ENCODE results near the gene LCN10.

The LCN10 gene

GRCh38 chr9:136777359-136777758 lies 34.6 kb upstream of the LCN10 start:
- Histone ChIP-seq H3K27ac (ENCODE audit: low read depth, low read length, poor library complexity, severe bottlenecking) (no peak overlapping the region), H3K36me3 (ENCODE audit: insufficient read depth, low read length) (peaks cover 5% of the 10 kb centered on the region; the same call in 1 of the 2 replicates), H3K79me2 (ENCODE audit: insufficient read depth, low read length) (no peaks in the 10 kb centered on the region), H3K27me3 (ENCODE audit: insufficient read depth, low read length) (peaks cover 2% of the 10 kb centered on the region; the same call in 1 of the 2 replicates), H3K9me3 (ENCODE audit: low read length) (peaks cover 5% of the 10 kb centered on the region; the same call in 1 of the 2 replicates), H3K9ac (ENCODE audit: low read length) (no peak overlapping the region), H3K4me1 (ENCODE audit: insufficient read depth, low read length, severe bottlenecking) (peaks cover 5% of the 10 kb centered on the region), H3K4me3 (ENCODE audit: low read depth, low read length, poor library complexity, severe bottlenecking) (no peak overlapping the region), H4K20me1 (ENCODE audit: insufficient read depth, low read length) (no peaks in the 10 kb centered on the region), H3F3A (ENCODE audit: insufficient read depth, low read length) (no peaks in the 10 kb centered on the region), H3K4me2 (ENCODE audit: low read length) (no peak overlapping the region), H2AFZ (ENCODE audit: low read length) (no peak overlapping the region), H3K9me2 (ENCODE audit: low read depth, low read length) (no peaks in the 10 kb centered on the region)
- TF ChIP-seq EZH2 (IDR thresholded peaks at IDR 0.05; ENCODE audit: borderline replicate concordance, low read length) (no peak), CTCF (IDR thresholded peaks at IDR 0.05; ENCODE audit: low read length) (no peak)

- H3K27me3 ChIP-seq (ENCODE audit: insufficient read depth, low read length), result peaks cover 2% of the 10 kb centered on the region; the same call in 1 of the 2 replicates
- H3K4me2 ChIP-seq (ENCODE audit: low read length), result no peak overlapping the region
- H3K9me3 ChIP-seq (ENCODE audit: low read length), result peaks cover 5% of the 10 kb centered on the region; the same call in 1 of the 2 replicates
- no peaks in the 10 kb centered on the region for H4K20me1 ChIP-seq (ENCODE audit: insufficient read depth, low read length)
- H3F3A ChIP-seq (ENCODE audit: insufficient read depth, low read length), result no peaks in the 10 kb centered on the region
- H3K9ac ChIP-seq (ENCODE audit: low read length), result no peak overlapping the region
- no peaks in the 10 kb centered on the region for H3K9me2 ChIP-seq (ENCODE audit: low read depth, low read length)
- no peak overlapping the region for H3K27ac ChIP-seq (ENCODE audit: low read depth, low read length, poor library complexity, severe bottlenecking)
- H3K36me3 ChIP-seq (ENCODE audit: insufficient read depth, low read length), result peaks cover 5% of the 10 kb centered on the region; the same call in 1 of the 2 replicates
- H3K4me1 ChIP-seq (ENCODE audit: insufficient read depth, low read length, severe bottlenecking), result peaks cover 5% of the 10 kb centered on the region
- H3K79me2 ChIP-seq (ENCODE audit: insufficient read depth, low read length), result no peaks in the 10 kb centered on the region
- H2AFZ ChIP-seq (ENCODE audit: low read length), result no peak overlapping the region
- TF ChIP-seq CTCF (IDR thresholded peaks at IDR 0.05; ENCODE audit: low read length), result no peak
- no peak for TF ChIP-seq EZH2 (IDR thresholded peaks at IDR 0.05; ENCODE audit: borderline replicate concordance, low read length)
- H3K4me3 ChIP-seq (ENCODE audit: low read depth, low read length, poor library complexity, severe bottlenecking), result no peak overlapping the region
These were observed 34.2 kb upstream of the LCN10 start for GRCh38 chr9:136776947-136777346.

GRCh38 chr9:136775191-136775590 lies 32.5 kb upstream of the LCN10 start:
- TF ChIP-seq CTCF (IDR thresholded peaks at IDR 0.05; ENCODE audit: low read length) (no peak), EZH2 (IDR thresholded peaks at IDR 0.05; ENCODE audit: borderline replicate concordance, low read length) (no peak)
- no peaks in the 10 kb centered on the region for H3K79me2 ChIP-seq (ENCODE audit: insufficient read depth, low read length)
- no peaks in the 10 kb centered on the region for H3F3A ChIP-seq (ENCODE audit: insufficient read depth, low read length)

More at GRCh38 chr9:136775191-136775590, 32.5 kb upstream of the LCN10 start:
- H3K36me3 ChIP-seq (ENCODE audit: insufficient read depth, low read length), result peaks cover 5% of the 10 kb centered on the region; the same call in 1 of the 2 replicates
- H3K27me3 ChIP-seq (ENCODE audit: insufficient read depth, low read length), result peaks cover 2% of the 10 kb centered on the region; the same call in 1 of the 2 replicates
- H3K27ac ChIP-seq (ENCODE audit: low read depth, low read length, poor library complexity, severe bottlenecking), result no peak overlapping the region
- peaks cover 5% of the 10 kb centered on the region for H3K4me1 ChIP-seq (ENCODE audit: insufficient read depth, low read length, severe bottlenecking)
- no peak overlapping the region for H3K4me3 ChIP-seq (ENCODE audit: low read depth, low read length, poor library complexity, severe bottlenecking)
- H2AFZ ChIP-seq (ENCODE audit: low read length), result no peak overlapping the region
- no peaks in the 10 kb centered on the region for H4K20me1 ChIP-seq (ENCODE audit: insufficient read depth, low read length)
- no peak overlapping the region for H3K9ac ChIP-seq (ENCODE audit: low read length)
- H3K4me2 ChIP-seq (ENCODE audit: low read length), result no peak overlapping the region
- no peaks in the 10 kb centered on the region for H3K9me2 ChIP-seq (ENCODE audit: low read depth, low read length)
- H3K9me3 ChIP-seq (ENCODE audit: low read length), result peaks cover 5% of the 10 kb centered on the region; the same call in 1 of the 2 replicates
